GM12873 (cell line): ENCODE results near the gene ACSL4.

Experiments
- TF ChIP-seq, protein P1 (sequence below): IDR thresholded peaks from 2 replicates; pipeline ENCODE4 v1.5.1; 2012; ENCODE audit warnings: low read depth, mild to moderate bottlenecking, moderate library complexity, low read length, control low read depth; ENCODE audit not compliant: insufficient read depth; ENCODE audit errors: missing control alignments

The ACSL4 gene

DNA sequence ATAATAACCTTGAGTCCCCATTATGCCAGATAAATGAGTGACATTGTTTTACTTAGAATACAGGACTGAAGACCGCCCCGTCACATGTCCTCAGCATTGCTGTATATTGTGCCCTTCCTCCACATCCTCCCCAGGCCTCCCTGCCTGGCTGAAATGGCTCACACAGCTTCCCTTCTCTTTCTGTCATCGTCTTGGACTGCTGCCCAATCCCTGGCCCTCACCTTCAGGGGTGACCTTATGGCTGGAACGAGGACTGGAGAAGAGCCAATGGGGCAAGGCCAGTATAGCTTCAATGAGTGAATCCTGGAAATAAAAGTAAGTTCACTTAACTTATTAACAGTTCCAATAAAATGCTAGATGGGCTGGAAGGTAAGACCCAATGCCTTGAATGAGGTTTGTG, 110.8 kb downstream of the ACSL4 start:
- TF ChIP-seq, protein P1, sequence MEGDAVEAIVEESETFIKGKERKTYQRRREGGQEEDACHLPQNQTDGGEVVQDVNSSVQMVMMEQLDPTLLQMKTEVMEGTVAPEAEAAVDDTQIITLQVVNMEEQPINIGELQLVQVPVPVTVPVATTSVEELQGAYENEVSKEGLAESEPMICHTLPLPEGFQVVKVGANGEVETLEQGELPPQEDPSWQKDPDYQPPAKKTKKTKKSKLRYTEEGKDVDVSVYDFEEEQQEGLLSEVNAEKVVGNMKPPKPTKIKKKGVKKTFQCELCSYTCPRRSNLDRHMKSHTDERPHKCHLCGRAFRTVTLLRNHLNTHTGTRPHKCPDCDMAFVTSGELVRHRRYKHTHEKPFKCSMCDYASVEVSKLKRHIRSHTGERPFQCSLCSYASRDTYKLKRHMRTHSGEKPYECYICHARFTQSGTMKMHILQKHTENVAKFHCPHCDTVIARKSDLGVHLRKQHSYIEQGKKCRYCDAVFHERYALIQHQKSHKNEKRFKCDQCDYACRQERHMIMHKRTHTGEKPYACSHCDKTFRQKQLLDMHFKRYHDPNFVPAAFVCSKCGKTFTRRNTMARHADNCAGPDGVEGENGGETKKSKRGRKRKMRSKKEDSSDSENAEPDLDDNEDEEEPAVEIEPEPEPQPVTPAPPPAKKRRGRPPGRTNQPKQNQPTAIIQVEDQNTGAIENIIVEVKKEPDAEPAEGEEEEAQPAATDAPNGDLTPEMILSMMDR = no peak

DNA sequence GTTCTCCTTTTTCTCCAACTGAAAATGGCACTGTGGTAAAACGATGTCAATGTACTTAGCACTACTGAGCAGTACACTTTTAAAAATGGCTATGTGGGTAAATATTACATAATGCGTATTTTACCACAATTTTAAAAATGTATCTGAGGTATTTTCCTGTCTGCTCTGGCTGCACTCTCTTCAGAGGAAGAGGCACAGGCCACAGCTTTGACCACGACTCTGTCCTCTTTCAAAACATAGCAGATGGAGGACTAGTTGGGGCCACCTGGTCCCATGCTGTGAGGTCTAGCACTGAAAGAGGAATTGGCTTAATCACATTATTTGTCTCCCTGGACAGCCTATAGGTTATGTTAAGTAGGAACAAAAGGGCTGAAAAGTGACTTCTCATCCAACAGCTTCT, 113.3 kb downstream of the ACSL4 start:
- TF ChIP-seq, protein P1 = no peak

DNA sequence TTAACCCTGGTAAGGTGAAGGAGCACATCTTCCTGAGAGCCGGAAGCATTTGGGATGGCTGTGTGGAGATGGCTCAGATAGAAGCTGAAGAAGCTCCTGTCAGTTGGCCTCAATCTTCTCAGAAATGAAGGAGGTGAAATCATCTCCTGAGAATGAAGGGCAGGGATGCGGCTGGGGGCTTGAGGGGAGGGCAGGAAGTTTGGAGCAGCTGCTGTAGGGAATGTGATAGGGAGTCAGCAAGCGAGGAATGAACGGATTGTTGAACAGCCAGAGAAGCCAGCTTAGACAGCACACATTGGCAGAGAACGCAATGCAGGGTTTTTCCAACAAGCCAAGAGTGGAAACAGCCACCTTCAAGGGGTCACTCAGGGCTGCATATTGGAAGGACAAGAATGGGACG, 118.1 kb downstream of the ACSL4 start:
- TF ChIP-seq, protein P1 = no peak

DNA sequence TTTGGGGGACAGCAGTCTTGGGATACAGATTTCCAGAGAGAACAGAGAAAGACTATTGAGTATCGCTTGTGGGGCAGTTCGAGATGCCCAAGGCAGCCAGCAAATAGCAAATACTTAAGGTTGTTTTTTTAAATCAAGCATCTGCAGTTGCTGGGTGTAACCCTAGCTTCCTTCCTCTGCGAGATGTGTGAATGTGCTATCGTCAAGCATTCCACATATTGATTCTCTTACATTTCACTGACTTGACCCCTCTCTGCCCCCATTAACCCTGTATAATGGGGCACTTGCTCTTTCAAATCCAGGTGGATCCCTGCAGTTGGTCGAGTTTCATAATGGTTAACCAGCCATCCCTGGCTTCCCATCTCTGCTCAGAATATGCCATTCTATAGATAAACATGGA, 131.6 kb downstream of the ACSL4 start:
- TF ChIP-seq, protein P1 = no peak

DNA sequence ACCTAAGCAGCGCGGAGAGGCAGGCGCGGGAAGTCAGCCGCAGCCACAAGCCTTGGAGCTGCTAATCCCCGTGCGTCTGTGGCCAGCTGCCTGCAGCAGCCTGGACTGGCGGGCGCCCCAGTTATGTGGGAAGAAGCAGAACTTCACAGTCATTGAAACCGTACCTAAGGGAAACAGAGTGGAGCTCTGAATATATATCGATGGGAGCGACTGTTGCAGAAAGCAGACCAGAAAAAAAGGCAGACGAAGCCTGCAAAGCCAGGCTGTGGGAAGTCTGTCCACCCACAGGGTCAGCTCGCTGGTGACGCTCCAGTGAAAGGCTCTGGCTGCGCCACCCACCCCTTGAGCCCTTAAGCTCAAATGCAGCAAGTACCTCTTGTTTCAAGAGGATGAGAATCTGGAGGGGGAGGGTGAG, 132.8 kb downstream of the ACSL4 start:
- TF ChIP-seq, protein P1 = no peak

DNA sequence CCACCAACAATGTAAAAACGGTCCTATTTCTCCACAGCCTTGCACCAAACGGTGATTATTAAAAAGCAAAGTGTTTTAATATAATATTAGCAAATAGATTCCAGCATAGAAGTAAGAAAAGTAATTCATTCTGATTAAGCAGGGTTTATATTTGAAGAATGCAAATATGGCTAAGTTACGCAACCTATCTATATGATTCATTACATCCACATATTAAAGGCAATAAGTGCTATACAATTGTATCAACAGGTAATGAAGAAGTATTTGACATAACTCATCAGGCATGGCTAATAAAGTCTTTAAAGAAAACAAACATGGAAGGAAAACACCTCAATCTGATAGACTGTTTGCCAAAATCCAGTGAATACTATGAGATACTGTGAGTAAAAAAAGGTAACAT, 137.0 kb downstream of the ACSL4 start:
- TF ChIP-seq, protein P1 = no peak
